UCSD-AML1 (cell line): ENCODE measurements around the gene EDC4.

Experiments used
- DNase-seq: peaks from one replicate; lab custom pipeline; 2025; ENCODE audit not compliant: unreplicated experiment; lab: John Stamatoyannopoulos, UW

The EDC4 gene

DNA sequence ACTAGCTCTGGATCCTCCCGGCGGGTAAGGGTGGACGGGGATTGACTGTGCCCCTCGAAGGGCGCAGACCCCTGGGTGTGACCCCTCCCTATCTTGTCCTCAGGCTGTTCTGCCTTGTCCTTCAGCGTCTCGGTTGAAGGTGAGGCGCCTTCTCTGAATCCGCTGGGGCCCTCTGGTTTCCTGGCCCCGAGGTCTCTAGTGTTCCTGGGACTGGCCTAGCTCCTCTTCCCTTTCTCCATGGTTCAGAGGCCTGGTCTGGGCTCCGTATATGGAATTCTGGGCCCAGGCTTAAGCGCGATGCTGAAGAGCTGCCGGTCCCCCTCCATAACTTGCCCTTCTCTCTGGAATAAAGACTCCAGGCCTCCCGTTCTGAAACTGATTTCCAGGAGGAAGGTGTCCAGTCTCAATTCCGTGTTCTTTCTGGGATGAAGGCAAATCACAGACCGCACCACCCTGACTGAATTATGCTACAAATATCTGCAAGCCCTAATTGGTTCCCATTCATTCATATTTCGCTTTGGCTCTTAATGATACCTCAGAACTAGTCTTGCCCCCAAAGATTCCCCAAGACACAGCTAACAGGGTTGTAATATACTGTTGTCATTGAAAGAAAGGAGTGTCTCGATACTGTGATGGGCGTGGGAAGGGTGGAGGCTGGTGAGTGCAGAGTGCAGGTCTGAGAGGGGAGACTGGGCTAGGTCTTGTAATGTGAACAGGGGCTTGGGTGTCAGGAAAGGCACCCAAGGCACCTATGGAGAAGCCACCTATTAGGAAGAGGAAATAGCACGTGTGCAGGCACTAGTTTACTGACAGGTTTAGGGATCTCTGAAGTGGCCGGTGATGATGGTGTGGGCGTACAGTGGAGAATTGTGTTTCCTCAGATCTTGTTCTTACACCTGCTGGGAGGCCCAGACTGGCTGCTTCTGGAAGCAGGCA is 851 bp downstream of the EDC4 start:
- DNase-seq = no peak

DNA sequence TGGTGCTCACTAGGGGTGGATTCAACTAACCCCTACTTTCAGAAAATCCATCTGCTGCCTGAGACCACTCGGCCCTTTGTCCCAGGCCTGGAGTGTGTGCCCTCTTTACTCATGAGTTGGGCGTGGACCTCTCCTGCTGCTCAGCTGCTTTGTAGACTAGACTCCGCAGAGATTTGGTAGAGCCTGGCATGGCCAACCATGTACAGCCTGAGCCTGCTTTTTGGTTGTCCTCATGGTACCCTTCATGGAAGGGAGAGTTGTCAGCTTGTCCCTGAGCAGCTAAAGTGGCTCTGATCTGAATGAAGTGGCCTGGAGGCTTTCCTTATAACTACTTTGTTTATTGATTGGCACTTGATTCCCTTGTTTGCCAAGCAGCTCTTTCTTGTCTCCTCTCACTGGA is 1.5 kb downstream of the EDC4 start:
- DNase-seq = no peak

DNA sequence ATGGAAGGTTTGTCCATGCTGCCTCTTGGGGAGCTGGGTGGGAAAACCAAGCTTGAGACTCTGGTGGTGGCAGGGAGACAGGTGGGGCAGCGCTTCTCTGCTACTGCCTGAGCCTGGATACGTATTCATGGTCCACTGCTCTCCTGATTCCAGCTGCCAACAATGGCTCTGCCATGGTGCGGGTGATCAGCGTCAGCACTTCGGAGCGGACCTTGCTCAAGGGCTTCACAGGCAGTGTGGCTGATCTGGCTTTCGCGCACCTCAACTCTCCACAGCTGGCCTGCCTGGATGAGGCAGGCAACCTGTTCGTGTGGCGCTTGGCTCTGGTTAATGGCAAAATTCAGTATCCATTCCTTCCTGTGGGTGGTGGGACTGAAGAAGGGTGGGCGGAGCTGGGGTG is 4.2 kb downstream of the EDC4 start:
- no peak for DNase-seq

DNA sequence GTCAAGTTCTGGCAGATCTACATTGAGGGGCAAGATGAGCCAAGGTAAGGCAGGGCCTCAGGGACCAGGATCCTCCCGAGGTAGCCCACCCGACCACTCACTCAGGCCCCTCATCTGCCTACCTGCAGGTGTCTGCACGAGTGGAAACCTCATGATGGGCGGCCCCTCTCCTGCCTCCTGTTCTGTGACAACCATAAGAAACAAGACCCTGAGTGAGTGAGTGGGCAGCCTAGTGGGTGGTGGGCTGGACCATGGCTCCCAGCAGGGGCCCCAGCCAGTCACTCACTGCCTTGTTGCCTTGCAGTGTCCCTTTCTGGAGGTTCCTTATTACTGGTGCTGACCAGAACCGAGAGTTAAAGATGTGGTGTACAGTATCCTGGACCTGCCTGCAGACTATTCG is 5.4 kb downstream of the EDC4 start:
- DNase-seq = no peak

DNA sequence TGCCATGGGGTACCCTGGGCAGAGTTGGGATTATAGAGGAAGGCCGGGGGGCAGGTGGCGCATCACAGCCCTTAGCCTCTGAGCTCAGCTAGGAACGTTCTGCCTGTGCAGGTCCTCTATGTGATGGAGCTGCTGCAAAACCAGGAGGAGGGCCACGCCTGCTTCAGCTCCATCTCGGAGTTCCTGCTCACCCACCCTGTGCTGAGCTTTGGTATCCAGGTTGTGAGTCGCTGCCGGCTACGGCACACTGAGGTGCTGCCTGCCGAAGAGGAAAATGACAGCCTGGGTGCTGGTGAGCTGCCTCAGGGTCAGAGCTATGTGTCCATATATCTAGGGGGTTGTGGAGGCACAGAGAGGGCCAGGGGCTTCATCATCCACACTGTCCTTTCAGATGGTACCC is 6.0 kb downstream of the EDC4 start:
- DNase-seq = no peak

DNA sequence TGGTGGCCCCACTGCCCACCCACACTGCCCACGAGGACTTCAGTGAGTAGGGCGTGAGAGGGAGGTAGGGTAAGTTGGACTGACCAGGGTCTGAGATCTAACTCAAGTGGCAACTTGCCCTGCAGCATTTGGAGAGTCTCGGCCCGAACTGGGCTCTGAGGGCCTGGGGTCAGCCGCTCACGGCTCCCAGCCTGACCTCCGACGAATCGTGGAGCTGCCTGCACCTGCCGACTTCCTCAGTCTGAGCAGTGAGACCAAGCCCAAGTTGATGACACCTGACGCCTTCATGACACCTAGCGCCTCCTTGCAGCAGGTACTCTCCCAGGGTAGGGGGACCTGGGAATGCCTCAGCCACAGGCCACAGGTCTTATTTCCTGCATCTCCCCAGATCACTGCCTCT is 6.6 kb downstream of the EDC4 start:
- DNase-seq = no peak

DNA sequence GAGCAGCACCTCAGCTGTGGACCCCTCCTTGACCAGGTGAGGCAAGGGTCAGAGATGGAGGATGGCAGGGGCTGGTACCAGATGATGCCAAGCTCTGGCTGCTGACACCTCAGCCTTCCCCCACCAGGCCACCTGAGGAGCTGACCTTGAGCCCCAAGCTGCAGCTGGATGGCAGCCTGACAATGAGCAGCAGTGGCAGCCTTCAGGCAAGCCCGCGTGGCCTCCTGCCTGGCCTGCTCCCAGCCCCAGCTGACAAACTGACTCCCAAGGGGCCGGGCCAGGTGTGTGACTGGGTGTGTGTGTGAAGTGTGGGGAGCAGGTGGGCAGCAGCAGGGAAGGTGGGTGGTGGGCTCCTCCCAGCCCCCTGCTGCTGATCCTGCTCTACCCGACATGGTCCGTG is 7.1 kb downstream of the EDC4 start:
- DNase-seq = no peak

DNA sequence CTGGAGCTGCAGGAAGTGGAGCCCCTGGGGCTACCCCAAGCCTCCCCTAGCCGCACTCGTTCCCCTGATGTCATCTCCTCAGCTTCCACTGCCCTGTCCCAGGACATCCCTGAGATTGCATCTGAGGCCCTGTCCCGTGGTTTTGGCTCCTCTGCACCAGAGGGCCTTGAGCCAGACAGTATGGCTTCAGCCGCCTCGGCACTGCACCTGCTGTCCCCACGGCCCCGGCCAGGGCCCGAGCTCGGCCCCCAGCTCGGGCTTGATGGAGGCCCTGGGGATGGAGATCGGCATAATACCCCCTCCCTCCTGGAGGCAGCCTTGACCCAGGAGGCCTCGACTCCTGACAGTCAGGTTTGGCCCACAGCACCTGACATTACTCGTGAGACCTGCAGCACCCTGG is 7.7 kb downstream of the EDC4 start:
- DNase-seq = no peak

DNA sequence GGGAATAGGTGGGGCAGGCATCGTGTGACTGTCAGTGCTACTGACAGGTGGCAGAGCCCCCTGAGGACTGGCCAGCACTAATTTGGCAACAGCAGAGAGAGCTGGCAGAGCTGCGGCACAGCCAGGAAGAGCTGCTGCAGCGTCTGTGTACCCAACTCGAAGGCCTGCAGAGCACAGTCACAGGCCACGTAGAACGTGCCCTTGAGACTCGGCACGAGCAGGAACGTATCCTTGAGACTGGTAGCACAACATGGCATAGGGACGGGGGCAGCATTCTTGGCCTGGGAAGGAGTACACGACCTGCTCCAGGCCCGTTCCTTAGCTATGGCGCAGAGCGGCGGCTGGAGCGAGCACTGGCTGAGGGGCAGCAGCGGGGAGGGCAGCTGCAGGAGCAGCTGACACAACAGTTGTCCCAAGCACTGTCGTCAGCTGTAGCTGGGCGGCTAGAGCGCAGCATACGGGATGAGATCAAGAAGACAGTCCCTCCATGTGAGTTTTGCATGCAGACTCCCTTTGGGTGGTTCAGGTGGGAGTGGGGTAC is 8.8 kb downstream of the EDC4 start:
- no peak for DNase-seq

DNA sequence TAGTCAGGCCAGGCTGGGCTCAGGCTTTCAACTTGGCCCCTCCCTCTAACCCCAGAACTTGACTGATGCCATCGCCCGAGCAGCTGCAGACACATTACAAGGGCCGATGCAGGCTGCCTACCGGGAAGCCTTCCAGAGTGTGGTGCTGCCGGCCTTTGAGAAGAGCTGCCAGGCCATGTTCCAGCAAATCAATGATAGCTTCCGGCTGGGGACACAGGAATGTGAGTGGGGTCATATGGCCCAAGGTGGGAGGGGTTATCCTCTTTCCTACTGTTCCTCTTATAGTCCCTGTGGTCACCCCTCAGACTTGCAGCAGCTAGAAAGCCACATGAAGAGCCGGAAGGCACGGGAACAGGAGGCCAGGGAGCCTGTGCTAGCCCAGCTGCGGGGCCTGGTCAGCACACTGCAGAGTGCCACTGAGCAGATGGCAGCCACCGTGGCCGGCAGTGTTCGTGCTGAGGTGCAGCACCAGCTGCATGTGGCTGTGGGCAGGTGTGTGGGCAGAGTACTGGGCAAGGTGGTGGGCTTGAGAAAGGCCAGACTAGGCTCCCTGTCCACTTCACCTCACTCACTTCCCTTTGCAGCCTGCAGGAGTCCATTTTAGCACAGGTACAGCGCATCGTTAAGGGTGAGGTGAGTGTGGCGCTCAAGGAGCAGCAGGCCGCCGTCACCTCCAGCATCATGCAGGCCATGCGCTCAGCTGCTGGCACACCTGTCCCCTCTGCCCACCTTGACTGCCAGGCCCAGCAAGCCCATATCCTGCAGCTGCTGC is 9.7 kb downstream of the EDC4 start:
- no peak for DNase-seq

DNA sequence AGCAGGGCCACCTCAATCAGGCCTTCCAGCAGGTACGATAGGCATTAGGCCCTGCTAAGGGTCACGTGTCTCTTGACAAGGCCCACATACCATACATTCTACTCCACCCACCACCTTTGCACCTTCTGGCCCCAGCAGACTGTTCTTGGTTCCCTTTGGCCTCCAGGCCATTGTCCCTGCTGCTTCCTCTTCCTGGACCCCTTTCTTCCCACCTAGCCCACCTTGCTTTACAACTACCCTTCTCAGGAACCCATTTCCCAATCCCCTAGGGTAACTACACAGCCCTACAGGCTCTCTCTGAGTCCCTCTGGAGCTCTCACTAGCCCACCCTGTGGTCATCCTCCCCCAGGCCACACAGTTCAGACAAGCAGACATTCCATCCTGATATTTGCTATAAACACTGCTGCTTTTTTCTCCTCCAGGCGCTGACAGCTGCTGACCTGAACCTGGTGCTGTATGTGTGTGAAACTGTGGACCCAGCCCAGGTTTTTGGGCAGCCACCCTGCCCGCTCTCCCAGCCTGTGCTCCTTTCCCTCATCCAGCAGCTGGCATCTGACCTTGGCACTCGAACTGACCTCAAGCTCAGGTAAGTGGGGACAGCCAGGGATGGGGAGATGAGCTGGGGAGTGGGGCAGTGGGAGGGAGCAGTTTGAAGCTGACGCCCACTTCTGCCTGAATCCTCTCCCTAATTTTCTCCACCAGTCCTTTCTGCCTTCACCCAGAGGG is 10.5 kb downstream of the EDC4 start:
- no peak for DNase-seq

DNA sequence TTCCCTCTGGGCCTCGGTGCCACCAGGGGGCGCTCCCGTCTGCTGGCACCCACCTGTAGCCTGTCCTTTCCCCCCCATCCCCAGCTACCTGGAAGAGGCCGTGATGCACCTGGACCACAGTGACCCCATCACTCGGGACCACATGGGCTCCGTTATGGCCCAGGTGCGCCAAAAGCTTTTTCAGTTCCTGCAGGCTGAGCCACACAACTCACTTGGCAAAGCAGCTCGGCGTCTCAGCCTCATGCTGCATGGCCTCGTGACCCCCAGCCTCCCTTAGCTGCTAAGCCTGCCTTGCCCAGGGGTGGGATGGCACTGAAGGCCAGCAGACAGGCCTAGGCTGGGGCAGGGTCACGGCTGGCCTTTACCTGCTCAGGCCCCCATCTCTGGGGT is 11.0 kb downstream of the EDC4 start:
- peak; percentile 54 for DNase-seq

DNA sequence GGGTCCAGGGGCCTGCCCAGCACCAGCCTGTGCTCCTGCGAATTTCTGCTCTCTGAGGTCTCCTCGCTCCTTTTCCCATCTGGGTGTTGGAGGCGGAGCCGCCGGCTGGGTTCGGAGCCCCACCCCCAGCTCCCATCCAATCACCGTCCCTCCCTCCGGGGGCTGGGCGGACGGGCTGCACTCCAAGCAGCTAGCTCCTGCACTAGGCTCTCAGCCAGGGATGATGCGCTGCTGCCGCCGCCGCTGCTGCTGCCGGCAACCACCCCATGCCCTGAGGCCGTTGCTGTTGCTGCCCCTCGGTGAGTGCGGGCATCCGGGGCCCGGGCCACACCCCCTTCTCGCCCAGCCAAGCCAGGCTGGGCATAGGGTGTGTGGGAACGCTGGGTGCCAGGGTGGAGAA is 11.8 kb downstream of the EDC4 start, which contains the start of gene NRN1L:
Gene NRN1L (plus strand): TSS at position 202 of the 400 bp plus-strand sequence. CDS start 19 bp downstream, at position 221.
- no peak for DNase-seq

DNA sequence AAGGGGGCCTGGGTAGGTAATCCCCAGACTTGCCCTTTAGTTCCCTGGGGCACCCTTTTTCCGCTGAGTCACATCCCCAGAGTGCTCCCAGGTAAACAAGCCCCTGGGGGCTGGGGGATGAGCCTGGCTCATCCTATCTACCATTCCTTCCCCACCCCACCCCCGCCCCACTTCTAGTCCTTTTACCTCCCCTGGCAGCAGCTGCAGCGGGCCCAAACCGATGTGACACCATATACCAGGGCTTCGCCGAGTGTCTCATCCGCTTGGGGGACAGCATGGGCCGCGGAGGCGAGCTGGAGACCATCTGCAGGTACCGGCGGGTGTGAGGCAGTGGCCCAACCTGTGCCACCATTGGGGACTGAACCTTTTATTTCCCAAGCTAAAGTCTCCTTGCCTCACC is 12.7 kb downstream of the EDC4 start:
- DNase-seq = no peak

DNA sequence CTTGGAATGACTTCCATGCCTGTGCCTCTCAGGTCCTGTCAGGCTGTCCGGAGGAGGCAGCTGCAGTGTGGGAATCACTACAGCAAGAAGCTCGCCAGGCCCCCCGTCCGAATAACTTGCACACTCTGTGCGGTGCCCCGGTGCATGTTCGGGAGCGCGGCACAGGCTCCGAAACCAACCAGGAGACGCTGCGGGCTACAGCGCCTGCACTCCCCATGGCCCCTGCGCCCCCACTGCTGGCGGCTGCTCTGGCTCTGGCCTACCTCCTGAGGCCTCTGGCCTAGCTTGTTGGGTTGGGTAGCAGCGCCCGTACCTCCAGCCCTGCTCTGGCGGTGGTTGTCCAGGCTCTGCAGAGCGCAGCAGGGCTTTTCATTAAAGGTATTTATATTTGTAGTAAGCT is 13.1 kb downstream of the EDC4 start:
- DNase-seq = no peak

DNA sequence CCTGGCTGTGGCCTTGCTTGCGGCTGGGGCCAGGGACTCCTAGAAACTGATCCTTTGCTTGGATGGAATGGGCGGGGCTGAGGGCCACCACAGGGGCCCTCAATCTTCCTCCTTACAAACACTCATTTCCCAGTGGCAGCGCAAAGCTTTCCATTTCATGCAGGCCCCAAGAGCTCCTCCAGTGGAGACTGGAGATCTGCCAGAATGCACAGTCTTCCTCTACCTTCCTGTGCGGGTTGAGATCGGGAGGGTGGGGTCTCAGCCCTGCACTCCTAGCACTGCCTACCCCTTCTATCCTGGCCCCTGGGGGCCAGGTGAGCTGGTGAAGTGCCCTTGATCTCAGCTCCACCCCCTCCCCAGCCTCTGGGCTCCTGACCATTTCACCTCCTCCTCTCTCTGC is 13.5 kb downstream of the EDC4 start:
- no peak for DNase-seq

DNA sequence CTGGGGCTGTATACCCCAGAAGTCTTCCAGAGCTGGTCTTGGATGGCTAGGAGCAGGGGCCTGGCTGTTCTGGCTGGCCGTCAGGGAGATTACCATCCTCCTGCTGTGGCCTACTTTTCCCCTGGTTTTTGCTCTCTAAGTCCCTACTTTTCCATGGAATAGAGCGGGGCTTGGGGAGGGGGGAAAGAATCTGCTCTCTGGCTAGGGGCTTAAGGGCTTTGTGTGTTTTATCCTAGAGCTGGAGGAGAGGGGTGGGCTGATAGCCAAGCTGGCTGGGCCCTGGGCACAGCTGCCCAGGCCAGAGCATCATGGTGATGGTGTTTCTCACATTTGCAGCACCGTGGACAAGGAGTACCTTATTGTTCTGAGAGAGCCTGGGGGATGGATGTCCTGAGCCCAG is 15.5 kb downstream of the EDC4 start:
- no peak for DNase-seq

DNA sequence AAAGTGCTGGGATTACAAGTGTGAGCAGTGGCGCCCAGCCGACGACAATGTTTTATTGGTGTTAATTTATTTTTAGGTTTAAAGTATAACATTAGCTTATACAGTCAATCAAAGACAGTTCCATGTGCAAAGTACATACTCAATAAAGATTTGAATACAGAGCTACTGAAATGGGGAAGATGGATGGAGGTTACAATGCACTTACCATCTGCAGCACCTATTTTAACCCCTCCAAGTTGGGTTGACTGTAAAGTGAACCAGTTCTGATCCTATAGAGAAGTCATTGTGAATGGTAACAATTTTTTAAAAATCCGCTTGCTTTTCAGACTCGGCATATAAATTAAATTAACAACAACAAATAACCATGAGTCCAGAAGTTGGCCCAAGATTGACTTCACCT is 19.5 kb downstream of the EDC4 start:
- DNase-seq = no peak

DNA sequence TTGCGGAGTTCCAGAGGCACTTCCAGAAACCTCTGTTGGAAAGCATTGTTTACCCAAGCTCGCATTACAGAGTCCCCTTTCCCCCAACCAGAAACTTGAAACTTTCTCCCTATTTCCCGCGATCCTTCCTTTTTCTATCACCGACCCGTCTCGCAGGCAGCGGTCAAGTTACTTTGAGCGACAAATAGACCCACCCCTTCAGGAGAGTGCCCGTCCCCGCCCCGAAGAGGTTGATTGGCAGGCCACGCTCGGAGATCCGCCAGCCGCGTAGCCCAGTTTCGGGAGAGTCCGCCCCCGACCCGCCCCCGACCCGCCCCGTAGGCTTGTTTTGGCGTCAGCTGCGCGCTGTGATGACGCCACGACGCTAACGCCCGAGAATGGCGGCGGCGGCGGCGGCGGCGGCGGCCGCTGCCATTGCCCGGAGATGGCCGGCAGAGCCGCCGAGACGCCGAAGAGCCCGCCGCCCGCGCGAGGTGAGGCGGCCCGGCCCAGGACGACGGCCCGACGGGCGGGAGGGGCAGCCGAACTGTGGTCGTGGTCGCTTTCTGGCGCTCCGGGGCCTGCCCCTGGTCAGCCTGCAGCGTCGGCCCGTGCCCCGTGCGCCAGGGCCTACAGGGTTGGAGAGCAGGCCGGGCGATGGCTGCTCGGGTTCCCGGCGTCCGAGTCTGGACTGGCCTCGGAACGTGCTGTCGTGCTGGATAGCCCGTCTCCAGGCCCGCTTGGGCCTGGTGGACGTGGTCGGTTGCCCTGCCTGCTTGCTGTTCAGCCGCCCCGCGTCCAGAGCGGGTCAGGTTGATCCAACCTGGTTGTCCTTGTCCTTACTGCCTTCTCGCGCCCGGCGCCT is 20.3 kb downstream of the EDC4 start, which contains the start of gene PSKH1:
Gene PSKH1 (plus strand): TSS at position 356 of the 844 bp plus-strand sequence. CDS start 15,496 bp downstream, outside the sequence.
- DNase-seq = peak; percentile 96

DNA sequence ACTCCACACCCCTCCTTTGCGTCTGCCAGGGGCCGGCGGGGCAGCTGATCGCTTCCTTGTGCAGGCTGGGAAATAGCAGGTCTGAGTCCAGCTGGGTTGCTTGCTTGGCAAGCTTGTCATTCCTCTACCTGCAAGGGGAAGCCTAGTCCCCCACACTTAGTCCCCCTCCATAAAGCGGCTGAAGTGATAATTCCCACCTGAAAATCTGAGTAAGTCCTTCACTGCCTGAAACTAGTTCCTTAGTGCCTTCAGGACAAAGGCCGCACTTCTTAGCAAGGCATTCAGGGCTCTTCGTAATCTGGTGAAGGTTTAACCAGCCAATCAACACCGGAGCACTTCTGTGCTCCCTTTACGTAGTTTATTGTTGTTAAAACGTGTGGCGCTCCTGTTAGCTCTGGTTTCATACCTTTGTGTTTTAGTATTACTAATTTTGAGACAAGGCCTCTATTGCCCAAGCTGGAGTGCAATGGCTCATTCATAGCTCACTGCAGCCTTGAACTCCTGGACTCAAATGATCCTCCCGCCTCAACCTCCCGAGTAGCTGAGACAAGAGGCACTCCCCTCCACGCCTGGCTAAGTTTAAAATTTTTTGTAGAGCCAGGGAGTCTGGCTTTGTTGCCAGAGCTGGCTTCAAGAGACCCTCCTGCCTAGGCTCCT is 21.0 kb downstream of the EDC4 start:
- DNase-seq = no peak
